GM21737 (cell line): ENCODE data around the gene MLN.

Experiments used
- ATAC-seq: cut with Tn5 transposase; IDR thresholded peaks from one replicate; pipeline ENCODE4 v1.9.1; 2021; ENCODE audit warnings: mild to moderate bottlenecking, moderate library complexity; ENCODE audit not compliant: unreplicated experiment

The MLN gene

DNA sequence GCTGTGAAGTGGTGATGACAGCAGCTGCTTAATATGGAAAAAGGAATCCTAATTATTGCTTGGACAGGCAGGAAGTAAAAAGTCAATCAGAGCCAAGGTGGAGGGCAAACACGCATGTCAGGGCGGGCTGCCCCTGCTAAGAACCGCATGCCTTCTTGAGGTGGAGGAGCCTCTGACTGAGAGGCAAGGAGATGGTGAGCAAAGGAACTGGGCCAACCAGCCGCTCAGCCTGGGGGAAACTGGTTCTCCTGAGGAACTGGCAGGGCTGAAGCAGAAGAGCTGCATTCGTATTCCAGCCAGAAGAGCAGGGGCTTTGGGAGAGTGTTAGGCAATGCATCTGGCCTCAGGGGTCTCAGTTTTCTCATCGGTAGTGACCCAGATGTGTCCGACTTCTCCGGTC is 13.1 kb upstream of the MLN start:
- ATAC-seq, result no peak

DNA sequence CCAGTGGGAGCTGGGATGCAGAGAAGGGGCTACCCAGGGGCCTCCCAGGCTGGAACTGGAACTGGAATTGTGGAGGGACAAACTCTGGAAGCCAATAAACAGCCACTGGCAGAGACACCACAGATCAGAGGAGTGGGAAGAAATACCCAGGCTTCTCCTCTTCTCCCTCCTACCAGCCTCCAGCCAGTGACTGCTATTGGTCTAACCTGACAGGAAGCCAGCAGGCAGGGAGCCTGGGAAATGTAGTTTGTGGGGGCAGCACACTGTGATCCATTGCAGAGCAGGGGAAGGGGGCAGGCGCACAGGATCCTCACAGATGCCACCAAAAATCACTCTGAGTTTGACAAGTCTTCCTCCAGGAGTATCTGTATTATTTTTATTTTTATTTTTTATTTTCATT is 12.1 kb upstream of the MLN start:
- ATAC-seq, result no peak

DNA sequence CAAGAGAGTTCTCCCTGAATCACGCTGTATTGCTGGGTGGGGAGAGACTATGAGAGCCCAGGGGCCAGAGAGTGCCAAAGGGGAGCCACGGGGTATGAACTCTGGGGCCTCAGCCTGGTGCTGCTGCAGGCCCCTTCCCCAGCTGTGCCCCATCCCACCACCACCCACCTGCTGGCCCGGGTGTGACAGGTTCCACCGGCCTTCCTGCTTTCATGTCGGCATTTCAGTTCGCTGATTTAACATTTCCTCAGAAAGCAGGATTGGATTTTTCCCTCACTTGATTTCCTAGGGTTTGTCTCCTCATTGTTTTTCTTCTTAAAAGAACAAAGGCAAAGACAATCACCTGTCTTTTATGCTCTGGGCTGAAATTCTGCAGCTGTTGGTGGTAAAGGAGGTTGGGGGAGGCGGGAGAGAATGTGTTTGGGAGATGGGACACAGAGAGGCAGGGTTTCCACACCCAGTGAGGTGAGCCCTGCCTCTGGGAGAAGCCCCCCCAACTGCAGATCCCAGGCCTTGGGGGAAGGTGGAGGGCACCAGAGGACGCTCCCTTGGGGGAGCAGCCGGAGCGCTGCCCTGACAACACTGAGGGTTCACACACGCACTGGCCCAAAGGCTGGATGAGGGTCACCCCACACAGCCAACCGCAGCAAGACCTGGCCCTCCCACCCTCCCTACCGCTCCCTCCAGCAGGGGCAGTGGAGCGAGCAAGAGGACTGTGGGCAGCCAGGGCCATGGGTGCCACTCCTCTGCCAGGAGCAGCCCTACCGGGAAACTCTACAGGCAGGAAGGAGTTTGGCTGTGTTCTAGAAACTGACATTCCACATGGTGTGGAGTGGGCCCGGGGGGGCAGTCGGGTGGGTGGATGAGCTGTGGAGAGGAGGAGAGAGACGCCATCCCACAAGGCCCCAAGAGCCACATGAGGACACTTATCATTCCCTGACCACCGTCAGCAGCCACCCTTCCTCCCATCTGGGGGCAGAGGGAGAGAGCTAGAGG is 10.5 kb upstream of the MLN start:
- ATAC-seq, result no peak

DNA sequence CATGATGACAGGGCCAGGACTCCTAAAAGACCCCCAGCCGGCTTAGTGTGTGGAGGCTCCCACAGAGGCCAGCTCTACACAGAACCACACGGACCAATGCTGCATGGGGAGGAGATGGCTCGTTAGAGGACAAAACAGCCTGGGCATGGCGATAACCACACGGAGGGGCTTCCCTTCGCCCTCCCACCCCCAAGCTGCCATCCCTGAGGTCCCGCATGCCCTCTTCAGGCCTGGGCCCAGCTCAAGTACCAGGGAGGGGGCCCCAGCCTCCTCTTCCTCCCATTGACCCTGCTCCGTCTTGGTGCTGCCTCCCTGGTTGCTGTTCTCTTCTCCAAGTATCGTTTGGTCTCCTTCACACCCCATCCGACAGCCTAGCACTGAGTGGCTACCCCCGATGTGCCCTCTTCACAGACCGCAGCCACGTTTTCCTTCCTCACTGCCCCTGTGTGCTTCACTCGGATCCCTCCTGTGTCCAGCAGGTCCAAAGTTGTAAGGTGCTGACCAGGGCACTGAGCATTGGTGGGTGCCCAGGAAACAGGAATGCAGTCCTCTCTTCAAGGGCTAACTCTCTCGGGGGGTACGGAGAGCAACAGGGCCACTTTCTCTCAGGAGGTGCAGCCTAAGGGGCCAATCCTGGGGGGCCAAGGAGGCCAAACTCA is 9.6 kb upstream of the MLN start:
- ATAC-seq, result no peak

DNA sequence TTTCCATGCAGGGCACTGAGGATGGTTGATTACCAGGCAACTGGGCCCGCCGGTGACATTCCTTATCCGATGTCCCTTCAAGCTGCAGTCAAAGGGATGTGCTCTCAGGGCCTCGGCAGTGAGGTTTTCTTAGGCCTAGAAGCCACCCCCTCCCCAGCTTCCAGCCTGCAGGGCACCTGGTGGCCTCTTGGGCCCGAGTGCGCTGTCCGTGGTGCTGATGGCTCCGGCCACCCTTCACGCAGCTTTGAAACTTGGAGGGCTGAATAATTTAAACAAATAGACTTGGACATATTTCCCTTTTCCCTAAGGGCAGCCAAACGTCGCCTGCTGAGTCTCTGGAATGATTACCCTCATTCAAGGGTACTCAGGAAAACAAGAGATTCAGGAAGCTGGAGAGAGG is 8.9 kb upstream of the MLN start:
- no peak for ATAC-seq

DNA sequence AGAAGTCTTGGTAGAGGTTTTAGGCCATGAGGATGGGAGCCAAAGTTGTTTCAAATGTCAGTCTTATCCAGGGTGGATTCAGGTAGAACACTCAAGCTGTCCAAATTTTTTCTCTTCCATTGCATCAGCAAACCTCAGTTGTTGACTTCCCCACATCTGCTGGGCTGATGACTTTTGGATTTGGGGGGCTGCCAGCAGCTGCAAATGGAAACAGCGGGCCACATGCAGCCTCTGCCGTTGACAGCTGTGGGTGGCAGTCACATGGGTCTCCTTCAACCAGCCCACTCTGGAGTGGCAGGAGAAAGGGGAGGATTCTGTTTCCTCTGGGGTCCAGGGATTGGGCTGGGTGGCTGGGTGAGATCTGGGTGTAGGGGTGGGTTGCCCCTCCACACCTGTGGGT is 5.8 kb upstream of the MLN start:
- ATAC-seq, result no peak

DNA sequence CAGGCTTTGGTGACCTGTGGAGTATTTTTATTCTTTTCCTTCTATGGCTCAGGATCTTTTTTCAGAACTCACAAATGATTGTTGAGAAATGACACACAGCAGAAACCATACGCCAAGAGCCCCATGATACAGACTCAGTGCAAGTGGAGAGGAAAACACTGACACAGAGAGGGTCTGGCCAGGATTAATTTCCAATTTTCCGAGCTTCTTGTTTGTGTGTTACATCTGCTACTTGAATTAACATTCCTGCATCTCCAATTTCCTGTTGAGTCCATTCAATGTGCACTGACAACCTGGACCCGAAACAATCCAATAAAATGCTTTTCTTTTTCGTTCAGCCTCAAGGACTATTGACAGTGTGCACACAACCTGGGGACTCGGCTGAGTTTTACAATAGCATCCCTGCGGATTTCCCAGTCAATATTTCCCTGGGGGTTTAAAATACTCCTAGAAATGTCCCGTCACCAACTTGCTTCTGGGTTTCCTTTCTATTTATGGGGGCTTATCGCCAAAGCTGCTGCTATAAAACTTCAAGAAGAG is 4.9 kb upstream of the MLN start:
- ATAC-seq, result no peak

DNA sequence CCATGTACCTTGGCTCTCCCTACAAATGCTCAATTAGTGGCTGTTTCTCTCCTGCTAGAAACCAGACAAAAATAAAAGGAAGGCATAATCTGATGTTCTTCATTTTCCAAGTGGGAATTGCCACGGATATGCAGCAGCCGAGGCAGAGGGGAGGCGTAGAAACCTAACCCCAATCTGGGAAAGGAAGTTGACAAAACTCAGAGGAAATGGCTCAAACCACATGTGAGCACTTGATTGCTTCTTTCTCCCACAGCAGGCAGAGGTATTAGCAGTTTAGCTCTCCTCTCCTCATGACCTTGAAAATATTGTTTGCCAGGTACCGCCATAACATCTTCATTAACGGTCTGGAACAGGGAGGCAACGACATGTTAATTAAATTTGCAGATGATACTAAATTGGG is 3.8 kb upstream of the MLN start:
- no peak for ATAC-seq

DNA sequence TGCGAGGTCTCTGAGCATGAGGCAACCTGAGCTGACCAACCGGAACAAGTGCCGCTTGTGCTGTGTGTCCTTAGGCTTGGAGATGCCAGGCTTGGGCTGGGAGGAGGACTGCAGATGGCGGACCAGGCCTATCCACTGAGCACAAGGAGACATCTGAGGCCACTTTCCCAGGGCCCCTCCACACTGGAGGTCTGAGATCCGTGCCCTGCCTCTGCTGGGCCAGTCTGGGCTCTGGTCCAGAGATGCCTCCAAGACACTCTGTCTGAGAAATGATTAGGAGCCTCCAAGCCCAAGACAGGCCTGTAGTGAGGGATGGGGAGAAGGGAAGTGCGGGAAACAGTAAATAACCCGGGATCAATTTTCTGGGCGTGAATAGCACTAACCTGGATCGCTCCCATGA is 3.0 kb upstream of the MLN start:
- ATAC-seq, result no peak

DNA sequence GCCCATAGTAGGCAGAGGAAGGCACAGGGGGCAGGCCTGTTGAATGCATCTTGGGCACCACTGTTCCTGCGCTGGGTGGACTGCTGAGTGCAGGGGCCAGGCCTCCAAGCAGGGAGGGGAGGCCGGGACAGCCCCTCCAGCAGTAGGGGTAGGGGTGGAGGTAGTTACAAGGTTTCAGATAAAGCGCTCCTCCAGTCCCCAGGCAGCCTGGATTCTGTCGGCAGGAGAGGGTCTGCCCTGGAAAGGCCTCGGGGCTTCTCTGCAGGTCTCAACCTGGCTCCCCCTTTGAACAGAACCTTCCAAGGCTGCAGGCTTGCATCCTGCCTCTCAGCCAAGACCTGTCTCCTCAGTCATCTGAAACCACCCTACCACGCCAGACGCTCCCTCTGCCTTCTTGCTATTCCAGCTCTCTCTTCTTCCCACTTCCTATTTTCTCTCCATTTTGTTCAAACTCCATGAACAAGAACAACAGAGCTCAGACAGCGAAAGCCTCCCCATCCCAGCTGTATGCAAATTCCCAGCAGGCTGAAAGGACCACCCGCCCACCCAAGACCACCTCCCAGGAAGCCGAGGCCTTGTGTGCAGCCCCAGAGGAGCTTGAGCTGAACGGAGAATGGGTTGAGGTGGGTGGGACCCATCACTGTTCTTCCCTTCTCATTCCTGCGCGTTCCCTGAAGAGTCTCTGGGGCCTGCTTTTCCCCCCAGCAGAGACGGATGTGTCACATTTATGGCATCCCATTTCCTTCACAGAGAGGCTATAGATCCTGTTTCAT is 1.4 kb downstream of the MLN start:
- no peak for ATAC-seq

DNA sequence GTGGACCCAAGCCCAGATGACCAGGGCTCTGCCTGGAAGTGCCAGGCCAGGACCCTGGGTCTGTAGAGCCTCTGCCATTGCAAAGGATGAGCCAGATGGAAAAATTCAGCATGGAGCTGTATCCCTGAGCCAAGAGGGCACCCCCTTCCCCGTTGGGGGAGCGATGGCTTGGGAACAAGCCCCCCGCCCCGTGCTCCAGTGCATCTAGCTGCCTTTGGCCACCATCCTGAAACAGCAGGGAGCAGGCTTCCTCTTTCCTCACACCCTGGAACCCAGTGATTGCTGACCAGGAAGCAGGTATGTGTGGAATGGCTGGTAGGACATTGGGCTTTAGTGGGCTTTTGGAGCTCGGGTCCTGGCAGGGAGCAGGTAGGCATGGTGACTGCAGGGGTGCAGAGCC is 2.2 kb downstream of the MLN start:
- ATAC-seq, result no peak

DNA sequence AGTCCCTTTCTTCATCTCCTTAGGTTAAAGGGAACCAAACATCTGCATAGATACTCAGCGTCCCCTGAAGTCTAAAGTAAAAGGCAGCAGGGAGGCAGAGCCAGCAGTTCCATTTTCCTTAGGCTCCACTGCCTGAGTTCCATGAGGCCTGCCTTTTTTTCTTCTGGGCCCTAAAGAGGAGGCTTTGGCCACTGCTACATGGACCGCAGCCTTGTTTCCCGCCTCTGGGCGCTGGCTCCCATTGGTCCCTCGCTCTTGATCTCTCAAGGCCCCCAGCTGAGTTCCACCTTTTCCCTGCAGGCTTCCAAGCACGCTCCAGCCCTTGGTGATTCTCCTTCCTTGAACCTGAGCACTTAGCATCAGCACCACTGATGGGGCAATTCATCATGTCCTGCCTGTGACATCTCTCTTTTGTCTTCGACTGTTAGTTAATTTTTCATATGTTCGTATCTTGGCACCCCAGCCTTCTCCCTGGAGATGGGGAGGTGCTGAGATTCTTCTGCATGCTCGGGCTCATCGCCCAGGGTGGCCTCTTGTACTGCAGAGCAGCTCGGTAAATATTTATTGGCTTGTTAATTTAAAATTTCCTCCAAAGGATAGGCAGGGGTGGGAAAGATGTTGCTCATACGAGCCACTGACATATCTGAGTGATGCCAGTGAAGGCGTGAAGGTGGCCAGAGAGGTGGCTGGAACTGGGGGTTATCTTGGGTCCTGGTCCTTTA is 3.4 kb downstream of the MLN start:
- no peak for ATAC-seq

DNA sequence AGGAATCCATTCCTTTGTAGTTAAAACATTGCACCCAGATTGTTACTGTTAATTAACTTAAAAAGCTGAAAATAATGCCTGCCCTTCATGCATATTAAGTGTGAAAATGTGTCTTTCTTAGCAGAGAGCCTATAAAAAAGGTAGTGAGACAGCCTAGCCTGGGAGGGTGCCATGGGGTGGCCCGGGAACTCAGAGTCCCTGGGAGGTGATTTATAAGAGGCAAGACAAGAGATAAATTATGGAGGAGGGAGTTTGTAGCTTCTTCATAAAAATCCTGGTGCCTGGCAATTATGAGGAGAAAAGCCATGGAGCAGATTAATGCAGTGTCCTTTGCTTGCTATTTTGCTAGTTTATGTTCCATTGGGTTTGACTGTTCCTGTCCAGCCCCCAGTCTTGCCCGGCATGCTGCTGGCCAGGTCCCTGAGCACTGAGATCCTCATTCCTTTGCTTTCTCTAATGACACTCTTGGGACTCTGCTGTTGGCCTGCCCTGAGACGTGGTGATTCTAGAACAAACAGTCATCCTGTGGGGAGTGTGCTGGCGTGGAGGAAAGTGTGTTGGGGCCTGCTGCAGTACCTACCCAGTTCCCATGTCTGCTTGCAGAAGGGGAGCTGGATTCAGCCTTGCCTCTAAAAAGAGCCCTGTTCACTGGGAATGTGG is 4.2 kb downstream of the MLN start:
- ATAC-seq, result no peak

DNA sequence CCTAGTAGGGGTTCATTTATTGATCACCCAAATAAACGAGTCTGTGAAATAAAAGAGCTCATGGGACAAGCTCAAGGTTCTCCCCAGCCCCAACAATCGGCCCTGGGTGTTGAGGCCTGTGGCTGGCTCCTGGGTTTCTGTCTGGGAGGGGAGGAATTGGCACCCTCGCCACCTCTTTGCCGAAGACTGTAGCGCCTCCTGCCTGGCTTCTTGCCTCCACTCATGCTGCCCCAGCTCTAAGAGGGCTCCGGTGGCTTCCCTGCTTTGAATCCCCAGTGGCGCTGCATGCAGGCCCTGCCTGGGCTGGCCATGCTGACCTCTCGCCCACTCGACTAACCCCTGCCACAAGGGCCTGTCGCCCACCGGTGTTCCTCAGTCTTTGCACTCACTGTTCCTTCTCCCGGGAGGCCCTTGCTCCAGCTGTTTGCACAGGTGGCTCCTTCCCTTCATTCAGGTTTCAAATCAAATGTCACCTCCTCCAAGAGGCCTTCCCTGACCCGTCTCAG is 5.4 kb downstream of the MLN start:
- no peak for ATAC-seq

DNA sequence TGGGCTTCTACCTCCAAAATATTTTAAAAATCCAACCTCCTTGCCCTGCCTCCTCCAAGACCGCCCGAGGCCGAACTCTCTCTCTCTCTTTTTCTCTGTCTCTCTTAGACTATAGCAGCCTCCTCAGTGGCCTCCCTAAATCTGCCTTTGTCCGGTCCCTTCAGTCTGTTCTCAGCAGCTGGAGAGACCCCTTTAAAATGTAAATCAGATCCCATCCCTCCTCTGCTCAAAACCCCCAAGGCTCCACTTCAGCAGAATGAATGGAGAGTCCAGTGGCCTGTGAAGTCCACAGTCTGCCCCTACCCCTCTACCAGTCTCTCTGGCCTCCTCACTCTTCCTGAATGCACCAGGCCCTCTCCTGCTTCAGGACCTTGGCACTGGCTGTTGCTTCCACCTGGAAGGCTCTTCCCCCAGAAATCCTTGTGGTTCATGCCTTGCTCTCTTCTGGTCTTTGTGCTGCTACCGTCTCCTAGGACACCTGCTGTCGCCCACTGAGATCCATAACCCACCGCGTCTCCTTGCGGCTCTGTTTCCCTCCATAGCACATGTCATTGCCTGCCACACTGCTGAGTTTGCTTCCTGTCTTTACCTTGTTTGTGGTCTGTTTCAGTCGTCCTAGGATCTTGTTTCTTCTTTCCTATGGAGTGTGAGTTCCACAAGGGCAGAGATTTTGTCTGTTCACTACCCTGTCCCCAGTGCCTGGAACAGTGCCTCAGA is 6.0 kb downstream of the MLN start:
- no peak for ATAC-seq

DNA sequence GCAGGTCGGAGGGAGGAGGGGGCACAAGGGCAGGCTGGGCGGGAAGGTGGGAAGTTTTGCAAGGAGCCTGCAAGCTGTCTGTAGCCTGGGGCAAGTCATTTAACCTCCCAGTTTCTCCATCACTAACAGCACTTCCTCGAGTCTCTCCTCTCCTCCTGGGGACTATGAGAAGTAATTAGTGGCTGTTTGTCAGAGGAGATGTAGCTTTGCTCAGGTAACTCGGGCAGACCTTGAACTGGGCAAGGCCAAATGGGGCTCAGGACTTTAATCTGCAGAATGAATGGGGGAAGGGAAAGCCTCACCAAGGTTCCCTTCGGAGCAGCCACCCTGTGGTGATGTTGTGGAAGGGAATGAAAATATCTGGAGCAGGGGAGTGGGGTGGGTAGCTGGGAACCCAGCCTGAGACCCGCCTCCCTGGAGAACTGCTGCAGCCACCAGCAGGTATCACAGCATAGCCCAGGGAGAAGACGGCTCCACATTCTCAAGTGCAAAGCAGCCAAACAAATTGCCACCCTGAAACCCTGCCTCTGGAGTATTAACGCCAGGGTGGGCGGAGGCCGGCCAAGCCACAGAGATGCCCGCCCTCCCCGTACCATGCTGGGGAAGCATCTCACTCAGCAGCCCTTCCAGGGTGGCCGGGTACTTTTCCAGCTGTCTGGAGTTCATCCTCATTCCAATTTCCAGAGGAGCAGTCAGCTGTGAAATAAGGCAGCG is 8.7 kb downstream of the MLN start:
- ATAC-seq, result no peak

DNA sequence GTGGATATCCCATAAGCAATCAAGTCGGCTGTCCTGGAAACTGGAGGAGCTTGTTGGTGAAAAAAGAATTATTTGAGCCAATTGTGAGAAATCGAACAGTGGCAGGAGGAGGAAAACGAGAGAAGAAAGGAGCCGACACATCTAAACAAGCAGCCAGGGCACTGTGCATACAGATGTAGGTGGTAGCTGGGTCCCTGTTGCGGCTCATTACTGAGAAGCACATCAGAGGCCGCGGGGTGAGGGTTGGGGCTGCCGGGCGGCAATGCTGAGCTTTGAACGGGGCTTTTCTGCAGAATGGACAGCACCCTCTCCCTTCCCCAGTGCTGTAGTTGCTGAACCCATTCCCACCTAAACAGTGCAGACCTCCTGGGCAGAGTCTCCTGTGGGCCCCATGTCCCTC is 10.8 kb downstream of the MLN start:
- no peak for ATAC-seq

DNA sequence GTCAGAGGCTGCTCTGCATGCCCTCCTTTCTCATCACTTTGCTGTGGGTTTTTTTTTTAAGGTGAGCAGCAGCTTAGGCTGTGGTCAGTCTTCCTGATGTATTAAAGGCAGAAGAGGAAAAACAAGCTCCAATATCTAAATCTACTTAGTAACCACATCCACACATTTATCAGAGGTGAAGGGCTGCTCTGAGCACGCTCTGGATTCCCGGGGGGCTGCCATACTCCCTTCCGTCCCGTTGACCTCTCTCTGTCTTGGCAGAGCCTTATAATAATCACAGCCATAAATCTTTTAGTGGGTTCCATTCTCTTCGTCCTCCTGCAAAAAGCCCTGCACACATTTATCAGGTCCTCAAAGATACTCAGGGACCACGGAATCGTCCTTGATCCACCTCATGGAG is 12.2 kb downstream of the MLN start:
- ATAC-seq, result no peak

DNA sequence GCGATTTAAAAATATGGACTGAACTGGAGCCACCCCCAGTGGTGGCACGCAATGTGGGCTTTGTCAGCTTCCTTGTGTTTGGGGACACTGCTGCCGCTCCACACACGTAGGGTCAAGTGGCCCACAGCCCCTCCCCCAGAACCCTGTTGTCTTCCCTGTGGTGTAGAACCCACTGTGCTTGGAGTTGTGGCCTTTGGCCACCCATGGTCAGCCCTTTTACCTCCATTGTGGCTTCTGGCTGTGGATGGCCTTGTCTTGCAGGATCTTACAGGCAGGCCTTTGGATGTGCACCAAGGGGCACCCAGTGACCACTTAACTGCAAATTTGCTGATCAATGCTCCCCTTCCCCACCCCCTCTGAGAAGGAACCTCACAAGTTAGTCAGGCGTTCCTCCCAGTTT is 12.9 kb downstream of the MLN start:
- no peak for ATAC-seq
